Endothelial cell of umbilical vein (primary cell): ENCODE measurements around the gene TXK. TPM values are rescaled to one million over a fixed set of nuclear protein-coding genes. Genes with fewer than 3 reads are reported as not detected.

Experiments
- BruUV-seq: library from RNA; stranded (reverse); fragments of 400-500 nt; replicated peaks from 2 replicates; lab custom pipeline; 2021; lab: Mats Ljungman, UMichigan
- CTCF ChIA-PET: fragments of 300-600, 350-600 bp; sonication (Branson Sonifier 250); formaldehyde crosslinking; loops from one replicate; lab custom pipeline; 2021; ENCODE audit warnings: antibody characterized with exemption, inconsistent platforms; lab: Charles Lee
- POLR2A ChIA-PET: fragments of 300-600, 350-600 bp; sonication (Branson Sonifier 250); formaldehyde crosslinking; loops from one replicate; lab custom pipeline; 2021; ENCODE audit warnings: antibody characterized with exemption, inconsistent platforms; lab: Charles Lee
- DNase-seq: peaks from one replicate; pipeline ENCODE4 v3.0.0-alpha.2; 2011; ENCODE audit warnings: low read depth, low spot score
- FAIRE-seq: peaks from 2 replicates; lab custom pipeline; 2011; peaks lifted over from hg19 to GRCh38; lab: Jason Lieb, UNC
- H2AFZ ChIP-seq: 2 replicates; pipeline ENCODE4 v1.6.0; 2012; ENCODE audit warnings: low read depth, low read length, control low read depth, inconsistent platforms
- H3K27ac ChIP-seq: 2 replicates; pipeline ENCODE4 v1.5.1; 2011; ENCODE audit warnings: low read depth, mild to moderate bottlenecking, control low read depth, low read length, moderate library complexity; ENCODE audit not compliant: insufficient read depth
- H3K27me3 ChIP-seq, 2 experiments: 2 replicates each; pipeline versions ENCODE4 v1.6.0 to v1.6.1; 2011; ENCODE audit warnings: low read length in 2 of 2, mixed read lengths in 1 of 2; ENCODE audit not compliant: control insufficient read depth in 2 of 2, insufficient read depth in 2 of 2
- H3K36me3 ChIP-seq, 2 experiments: 2 replicates in 1 of 2; 3 replicates in 1 of 2; pipeline ENCODE4 v1.5.1; 2011; ENCODE audit warnings: low read length in 2 of 2, mild to moderate bottlenecking in 1 of 2, moderate library complexity in 1 of 2; ENCODE audit not compliant: control insufficient read depth in 2 of 2, insufficient read depth in 2 of 2; ENCODE audit errors: extremely low read depth in 1 of 2
- H3K4me1 ChIP-seq: 3 replicates; pipeline ENCODE4 v1.5.1; 2011; ENCODE audit warnings: mild to moderate bottlenecking, low read length; ENCODE audit not compliant: control insufficient read depth, insufficient read depth; ENCODE audit errors: extremely low read depth
- H3K4me2 ChIP-seq: 2 replicates; pipeline ENCODE4 v1.6.1; 2011; ENCODE audit warnings: low read length, control low read depth, mixed read lengths; ENCODE audit not compliant: insufficient read depth
- H3K4me3 ChIP-seq, 3 experiments: fragments of 200-600 bp in 1 of 3; sonication (generic), shearing (Covaris generic) in 1 of 3; replicated peaks in 1 of 3; 2 replicates each; pipeline ENCODE4 v1.5.1; 2011 to 2016; ENCODE audit warnings: control low read depth in 3 of 3, low read length in 3 of 3, mild to moderate bottlenecking in 2 of 3, inconsistent platforms in 1 of 3, low read depth in 1 of 3, moderate library complexity in 1 of 3; ENCODE audit not compliant: insufficient read depth in 1 of 3
- H3K79me2 ChIP-seq: 2 replicates; pipeline ENCODE4 v1.6.0; 2012; ENCODE audit warnings: low read length, inconsistent platforms; ENCODE audit not compliant: control insufficient read depth, insufficient read depth
- H3K9ac ChIP-seq: replicated peaks from 2 replicates; pipeline ENCODE3; 2011; ENCODE audit warnings: low read length, control low read depth; ENCODE audit not compliant: insufficient read depth; ENCODE audit errors: extremely low read depth
- H3K9me1 ChIP-seq: replicated peaks from 3 replicates; pipeline ENCODE4 v1.6.0; 2011; ENCODE audit warnings: mild to moderate bottlenecking, low read length; ENCODE audit not compliant: control insufficient read depth, insufficient read depth; ENCODE audit errors: extremely low read depth
- H3K9me3 ChIP-seq: replicated peaks from 2 replicates; pipeline ENCODE4 v1.5.1; 2012; ENCODE audit warnings: low read length, inconsistent platforms; ENCODE audit not compliant: control insufficient read depth, insufficient read depth
- H4K20me1 ChIP-seq: replicated peaks from 2 replicates; pipeline ENCODE3; 2011; ENCODE audit warnings: mild to moderate bottlenecking, low read length; ENCODE audit not compliant: control insufficient read depth, insufficient read depth; ENCODE audit errors: extremely low read depth
- CTCF ChIP-seq, 2 donors: IDR thresholded peaks; 1 replicate in 1 of 2; 2 replicates in 1 of 2; pipeline ENCODE4 v1.5.1; 2011; ENCODE audit warnings: low read length in 2 of 2, mild to moderate bottlenecking in 2 of 2, moderate library complexity in 2 of 2, control low read depth in 1 of 2, inconsistent platforms in 1 of 2, low read depth in 1 of 2; ENCODE audit not compliant: insufficient read depth in 1 of 2; ENCODE audit errors: extremely low read depth in 1 of 2
- EZH2 ChIP-seq: IDR thresholded peaks from 2 replicates; pipeline ENCODE4 v1.6.1; 2012; ENCODE audit warnings: borderline replicate concordance, low read depth, mild to moderate bottlenecking, moderate library complexity, low read length, inconsistent platforms; ENCODE audit not compliant: severe bottlenecking
- GATA2 ChIP-seq: IDR thresholded peaks from 2 replicates; pipeline ENCODE4 v1.7.0; 2011; ENCODE audit warnings: low read depth, mild to moderate bottlenecking, moderate library complexity, mixed read lengths, low read length; ENCODE audit not compliant: insufficient read length, insufficient read depth
- JUN ChIP-seq: IDR thresholded peaks from 2 replicates; pipeline ENCODE4 v1.6.1; 2011; ENCODE audit warnings: borderline replicate concordance, low read depth; ENCODE audit not compliant: insufficient read length, insufficient read depth
- MAX ChIP-seq: IDR thresholded peaks from 2 replicates; pipeline ENCODE4 v1.6.1; 2011; ENCODE audit not compliant: insufficient read depth, insufficient read length
- MYC ChIP-seq: IDR thresholded peaks from one replicate; pipeline ENCODE4 v1.6.1; 2011; ENCODE audit warnings: mild to moderate bottlenecking, low read depth, low read length
- POLR2A ChIP-seq: IDR thresholded peaks from 2 replicates; pipeline ENCODE4 v1.6.1; 2012; ENCODE audit warnings: low read depth, mild to moderate bottlenecking, control low read depth, low read length
- POLR2AphosphoS5 ChIP-seq: IDR thresholded peaks from 2 replicates; pipeline ENCODE4 v1.6.1; 2012; ENCODE audit warnings: low read depth, mild to moderate bottlenecking, control low read depth, low read length, moderate library complexity; ENCODE audit not compliant: insufficient read depth
- dilution Hi-C: fragments of 300-500 bp; cut with MboI; formaldehyde crosslinking; loops from one replicate; pipeline ENCODE4 v1.15.0; 2019; ENCODE audit warnings: low sequenced_read_pairs; ENCODE audit not compliant: extremely low pct_ligation_motif_present
- intact Hi-C: fragments of 100-400 bp; cut with micrococcal nuclease; formaldehyde crosslinking; loops from one replicate; pipeline ENCODE4 v1.10.0; 2022
- polyA plus RNA-seq, 4 experiments: library from polyadenylated mRNA; depleted of rRNA in 3 of 4; stranded (reverse) in 3 of 4; unstranded in 1 of 4; fragments of >200 nt; gene quantifications; 2 replicates each; pipeline versions ENCODE4 v1.2.1 to v1.2.3, GENCODE V29; 2011 to 2012; ENCODE audit warnings: missing spikeins in 1 of 4
- total RNA-seq: library from RNA; stranded (reverse); gene quantifications from 2 replicates; pipeline ENCODE4 v1.2.3, GENCODE V29; 2021

TXK gene
- total and polyA plus RNA-seq, 2 donors (not counting 3 experiments of a cell fraction or from before 2014, with no cell fraction given), result 0.26 to 0.97 TPM

GRCh38 chr4:48022192-48022799, 111.8 kb downstream of the TXK start:
- H3K4me1 ChIP-seq, result no peaks in the 10 kb centered on the region
- peaks cover 0 to 4% of the 10 kb centered on the region in 2 experiments for H3K27me3 ChIP-seq
- no TSS peak for BruUV-seq
- no peaks in the 10 kb centered on the region for H4K20me1 ChIP-seq
- POLR2A ChIA-PET, result no interaction called here
- no peak overlapping the region for H3K27ac ChIP-seq
- TF ChIP-seq EZH2, result no peak
- TF ChIP-seq GATA2, result no peak
- no peak for TF ChIP-seq CTCF (IDR thresholded peaks at IDR 0.05; ENCODE audit: extremely low read depth in 1 of 2, insufficient read depth in 1 of 2, low read depth in 1 of 2, low read length in 2 of 2)
- TF ChIP-seq POLR2AphosphoS5, result no peak
- TF ChIP-seq MYC, result no peak
- TF ChIP-seq JUN, result no peak
- TF ChIP-seq MAX, result no peak
- TF ChIP-seq POLR2A, result no peak
- dilution Hi-C loops, result no loop called here
- H3K9me3 ChIP-seq, result no peaks in the 10 kb centered on the region
- DNase-seq (no peak), FAIRE-seq (no peak)
- no peak overlapping the region for H3K4me3 ChIP-seq
- H3K4me2 ChIP-seq, result no peak overlapping the region
- H2AFZ ChIP-seq, result no peak overlapping the region
- H3K9me1 ChIP-seq, result no peaks in the 10 kb centered on the region
- no peak overlapping the region for H3K9ac ChIP-seq
- CTCF ChIA-PET, result interaction anchor here (1.6 kb wide), 1 partner anchor 12 kb away, joined by 5 read pairs; no protein-coding TSS in a partner anchor
- intact Hi-C loops, result no loop called here
- H3K36me3 ChIP-seq, result no peaks in the 10 kb centered on the region
- H3K79me2 ChIP-seq, result no peaks in the 10 kb centered on the region
